Liver (tissue), 9 donors: ENCODE measurements around the gene AMPD3. TPM values are rescaled to one million over a fixed set of nuclear protein-coding genes. Genes with fewer than 3 reads are reported as not detected.

Experiments used
- DNase-seq: peaks from one replicate; pipeline ENCODE4 v3.0.0-alpha.2; 2017; ENCODE audit warnings: low spot score
- H3K27ac ChIP-seq, 2 donors: one replicate each; pipeline ENCODE4 v1.7.0; 2013; ENCODE audit warnings: inconsistent platforms in 2 of 2, low read length in 2 of 2, control low read depth in 1 of 2, low read depth in 1 of 2, mild to moderate bottlenecking in 1 of 2
- H3K27me3 ChIP-seq, 4 donors: one replicate each; pipeline versions ENCODE4 v1.6.1 to v1.7.0; 2013; ENCODE audit warnings: low read length in 3 of 4, inconsistent platforms in 1 of 4, mild to moderate bottlenecking in 1 of 4, moderate library complexity in 1 of 4; ENCODE audit not compliant: control insufficient read depth in 4 of 4, insufficient read depth in 4 of 4
- H3K36me3 ChIP-seq, 4 donors: one replicate each; pipeline versions ENCODE4 v1.6.1 to v1.7.0; 2013; ENCODE audit warnings: low read length in 3 of 4, mild to moderate bottlenecking in 3 of 4, low read depth in 1 of 4, moderate library complexity in 1 of 4; ENCODE audit not compliant: control insufficient read depth in 4 of 4, insufficient read depth in 3 of 4
- H3K4me1 ChIP-seq, 4 donors: one replicate each; pipeline versions ENCODE4 v1.6.1 to v1.7.0; 2013; ENCODE audit warnings: low read length in 3 of 4, mild to moderate bottlenecking in 3 of 4, moderate library complexity in 1 of 4; ENCODE audit not compliant: control insufficient read depth in 4 of 4, insufficient read depth in 4 of 4
- H3K4me3 ChIP-seq, 3 donors: one replicate each; pipeline versions ENCODE4 v1.6.1 to v1.7.0; 2013; ENCODE audit warnings: low read length in 3 of 3, control low read depth in 1 of 3, low read depth in 1 of 3, mild to moderate bottlenecking in 1 of 3
- H3K9ac ChIP-seq, 2 donors: one replicate each; pipeline ENCODE4 v1.7.0; 2013; ENCODE audit warnings: low read length in 2 of 2, mild to moderate bottlenecking in 2 of 2, moderate library complexity in 2 of 2, control low read depth in 1 of 2, low read depth in 1 of 2
- H3K9me3 ChIP-seq, 4 donors: one replicate each; pipeline versions ENCODE4 v1.6.1 to v1.7.0; 2013; ENCODE audit warnings: low read length in 3 of 4; ENCODE audit not compliant: control insufficient read depth in 4 of 4
- EGR1 ChIP-seq, 2 donors: IDR thresholded peaks; 2 replicates each; pipeline ENCODE4 v1.6.1; 2016 to 2018; ENCODE audit warnings: antibody characterized with exemption in 2 of 2, low read depth in 2 of 2
- FOXA1 ChIP-seq: IDR thresholded peaks from 2 replicates; pipeline ENCODE4 v1.6.1; 2016; ENCODE audit warnings: antibody characterized with exemption
- FOXA2 ChIP-seq: IDR thresholded peaks from 2 replicates; pipeline ENCODE4 v1.6.1; 2016; ENCODE audit warnings: antibody characterized with exemption
- GABPA ChIP-seq, 2 donors: IDR thresholded peaks in 1 of 2; conservative IDR thresholded peaks in 1 of 2; 2 replicates each; pipeline ENCODE4 v1.6.1; 2016; ENCODE audit warnings: antibody characterized with exemption in 2 of 2, mild to moderate bottlenecking in 1 of 2, moderate library complexity in 1 of 2
- HNF4A ChIP-seq, 2 donors: conservative IDR thresholded peaks; 2 replicates each; pipeline ENCODE4 v1.6.1; 2016; ENCODE audit warnings: antibody characterized with exemption in 2 of 2, mild to moderate bottlenecking in 2 of 2
- HNF4G ChIP-seq: IDR thresholded peaks from 2 replicates; pipeline ENCODE4 v1.6.1; 2016; ENCODE audit warnings: antibody characterized with exemption
- JUND ChIP-seq, 2 donors: IDR thresholded peaks; 2 replicates each; pipeline ENCODE4 v1.6.1; 2016; ENCODE audit warnings: antibody characterized with exemption in 2 of 2
- NR2F2 ChIP-seq: IDR thresholded peaks from 2 replicates; pipeline ENCODE4 v1.6.1; 2016; ENCODE audit warnings: antibody characterized with exemption
- RAD21 ChIP-seq, 2 donors: IDR thresholded peaks; 2 replicates each; pipeline ENCODE4 v1.6.1; 2016; ENCODE audit warnings: antibody characterized with exemption in 2 of 2, mild to moderate bottlenecking in 2 of 2
- RXRA ChIP-seq, 2 donors: IDR thresholded peaks; 2 replicates each; pipeline ENCODE4 v1.6.1; 2017 to 2018; ENCODE audit warnings: antibody characterized with exemption in 2 of 2, mild to moderate bottlenecking in 1 of 2
- SP1 ChIP-seq: IDR thresholded peaks from 2 replicates; pipeline ENCODE4 v1.6.1; 2018; ENCODE audit warnings: antibody characterized with exemption, mild to moderate bottlenecking
- TAF1 ChIP-seq: conservative IDR thresholded peaks from 2 replicates; pipeline ENCODE4 v1.6.1; 2016; ENCODE audit warnings: antibody characterized with exemption, mild to moderate bottlenecking
- YY1 ChIP-seq: IDR thresholded peaks from 2 replicates; pipeline ENCODE4 v1.6.1; 2016; ENCODE audit warnings: antibody characterized with exemption, mild to moderate bottlenecking
- WGBS: extraction: QIAGEN DNeasy Blood & Tissue Kit; methylation state at CpG from one replicate; pipeline ENCODE4 v1.1.7; 2013; 5-methylcytosine and 5-hydroxymethylcytosine counted together
- polyA plus RNA-seq, 2 donors: library from polyadenylated mRNA; stranded (reverse) in 1 of 2; unstranded in 1 of 2; fragments of 200-250 nt in 1 of 2; fragments of >200 nt in 1 of 2; fragmentation: Nextera tagmentation in 1 of 2; extraction: Ambion mirVana in 1 of 2; gene quantifications; one replicate each; pipeline versions ENCODE4 v1.2.1 to v1.2.3, GENCODE V29; 2013 to 2015
- total RNA-seq, 2 donors: library from RNA; depleted of rRNA; stranded (reverse); fragments of >200 nt; gene quantifications; one replicate each; pipeline ENCODE4 v1.2.3, GENCODE V29; 2014
- TF ChIP-seq, protein P1 (sequence below): IDR thresholded peaks from 2 replicates; pipeline ENCODE4 v1.6.1; 2016; ENCODE audit warnings: antibody characterized with exemption, mild to moderate bottlenecking
- TF ChIP-seq, protein P2 (sequence below): IDR thresholded peaks from 2 replicates; pipeline ENCODE4 v1.6.1; 2016; ENCODE audit warnings: antibody characterized with exemption
- TF ChIP-seq, protein P3 (sequence below): IDR thresholded peaks from 2 replicates; pipeline ENCODE4 v1.6.1; 2016; ENCODE audit warnings: antibody characterized with exemption
- TF ChIP-seq, protein P4 (sequence below): fragments of 150-350 bp; IDR thresholded peaks from 2 replicates; pipeline ENCODE4 v1.5.1; 2017; ENCODE audit warnings: improper control_type of control experiment, low read depth, low read length; ENCODE audit not compliant: missing input control
- TF ChIP-seq, protein P5 (sequence below): IDR thresholded peaks from 2 replicates; pipeline ENCODE4 v1.6.1; 2016; ENCODE audit warnings: antibody characterized with exemption
- donor health status: healthy.
- donor health status: healthy.
- donor health status: healthy.
- donor health status: healthy.
- donor health status: healthy.

Gene AMPD3
- total and polyA plus RNA-seq, 4 donors = 0.40 to 7.4 (median 1.1) TPM

DNA sequence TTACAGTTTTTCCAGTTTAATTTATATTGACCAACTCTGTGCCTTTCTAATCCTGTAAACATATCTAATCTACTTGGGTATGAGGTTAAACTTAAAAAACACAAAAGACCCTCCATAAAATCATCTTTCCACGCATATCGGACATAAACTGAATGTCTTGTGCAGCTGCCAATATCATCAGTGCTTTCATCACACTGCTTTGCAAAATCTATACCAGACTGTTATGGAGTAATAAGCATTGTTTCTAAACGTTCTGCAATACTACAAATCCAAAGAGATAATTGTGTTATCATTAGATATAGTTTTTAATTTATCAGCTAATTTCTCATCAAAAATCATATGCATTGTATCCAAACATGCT lies 36.1 kb upstream of the AMPD3 start:
- no peak for TF ChIP-seq EGR1 (IDR thresholded peaks at IDR 0.05; ENCODE audit: low read depth in 2 of 2)

DNA sequence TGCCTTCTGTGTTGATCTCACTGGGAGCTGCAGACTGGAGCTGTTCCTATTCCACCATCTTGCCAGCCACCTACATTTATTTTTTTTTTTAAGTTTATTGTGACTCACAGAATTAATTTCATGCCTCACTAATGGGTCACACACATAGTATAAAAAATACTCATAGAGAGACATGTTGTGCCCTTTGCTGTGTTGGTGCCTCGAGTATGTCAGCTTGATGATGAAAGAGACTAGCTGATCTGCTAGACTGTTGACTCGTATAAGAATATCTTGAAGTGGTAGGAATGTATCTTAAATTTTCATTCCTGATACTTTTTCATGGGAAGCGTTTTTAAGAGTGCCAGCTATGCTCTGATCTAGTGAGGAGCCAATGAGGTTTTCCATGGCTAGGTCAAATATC lies 28.6 kb upstream of the AMPD3 start:
- TF ChIP-seq HNF4G (no peak), SP1 (no peak), FOXA1 (no peak), NR2F2 (no peak), RAD21 (IDR thresholded peaks at IDR 0.05) (no peak), JUND (IDR thresholded peaks at IDR 0.05) (no peak), YY1 (no peak), TAF1 (no peak), FOXA2 (no peak), HNF4A (conservative IDR thresholded peaks at IDR 0.05) (no peak), RXRA (IDR thresholded peaks at IDR 0.05) (no peak), GABPA (IDR thresholded peaks at IDR 0.05 in 1 of 2, conservative IDR thresholded peaks at IDR 0.05 in 1 of 2) (no peak), EGR1 (IDR thresholded peaks at IDR 0.05; ENCODE audit: low read depth in 2 of 2) (no peak)
- TF ChIP-seq, protein P1, sequence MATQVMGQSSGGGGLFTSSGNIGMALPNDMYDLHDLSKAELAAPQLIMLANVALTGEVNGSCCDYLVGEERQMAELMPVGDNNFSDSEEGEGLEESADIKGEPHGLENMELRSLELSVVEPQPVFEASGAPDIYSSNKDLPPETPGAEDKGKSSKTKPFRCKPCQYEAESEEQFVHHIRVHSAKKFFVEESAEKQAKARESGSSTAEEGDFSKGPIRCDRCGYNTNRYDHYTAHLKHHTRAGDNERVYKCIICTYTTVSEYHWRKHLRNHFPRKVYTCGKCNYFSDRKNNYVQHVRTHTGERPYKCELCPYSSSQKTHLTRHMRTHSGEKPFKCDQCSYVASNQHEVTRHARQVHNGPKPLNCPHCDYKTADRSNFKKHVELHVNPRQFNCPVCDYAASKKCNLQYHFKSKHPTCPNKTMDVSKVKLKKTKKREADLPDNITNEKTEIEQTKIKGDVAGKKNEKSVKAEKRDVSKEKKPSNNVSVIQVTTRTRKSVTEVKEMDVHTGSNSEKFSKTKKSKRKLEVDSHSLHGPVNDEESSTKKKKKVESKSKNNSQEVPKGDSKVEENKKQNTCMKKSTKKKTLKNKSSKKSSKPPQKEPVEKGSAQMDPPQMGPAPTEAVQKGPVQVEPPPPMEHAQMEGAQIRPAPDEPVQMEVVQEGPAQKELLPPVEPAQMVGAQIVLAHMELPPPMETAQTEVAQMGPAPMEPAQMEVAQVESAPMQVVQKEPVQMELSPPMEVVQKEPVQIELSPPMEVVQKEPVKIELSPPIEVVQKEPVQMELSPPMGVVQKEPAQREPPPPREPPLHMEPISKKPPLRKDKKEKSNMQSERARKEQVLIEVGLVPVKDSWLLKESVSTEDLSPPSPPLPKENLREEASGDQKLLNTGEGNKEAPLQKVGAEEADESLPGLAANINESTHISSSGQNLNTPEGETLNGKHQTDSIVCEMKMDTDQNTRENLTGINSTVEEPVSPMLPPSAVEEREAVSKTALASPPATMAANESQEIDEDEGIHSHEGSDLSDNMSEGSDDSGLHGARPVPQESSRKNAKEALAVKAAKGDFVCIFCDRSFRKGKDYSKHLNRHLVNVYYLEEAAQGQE = no peak
- TF ChIP-seq, protein P2, sequence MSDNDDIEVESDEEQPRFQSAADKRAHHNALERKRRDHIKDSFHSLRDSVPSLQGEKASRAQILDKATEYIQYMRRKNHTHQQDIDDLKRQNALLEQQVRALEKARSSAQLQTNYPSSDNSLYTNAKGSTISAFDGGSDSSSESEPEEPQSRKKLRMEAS = no peak
- TF ChIP-seq, protein P3, sequence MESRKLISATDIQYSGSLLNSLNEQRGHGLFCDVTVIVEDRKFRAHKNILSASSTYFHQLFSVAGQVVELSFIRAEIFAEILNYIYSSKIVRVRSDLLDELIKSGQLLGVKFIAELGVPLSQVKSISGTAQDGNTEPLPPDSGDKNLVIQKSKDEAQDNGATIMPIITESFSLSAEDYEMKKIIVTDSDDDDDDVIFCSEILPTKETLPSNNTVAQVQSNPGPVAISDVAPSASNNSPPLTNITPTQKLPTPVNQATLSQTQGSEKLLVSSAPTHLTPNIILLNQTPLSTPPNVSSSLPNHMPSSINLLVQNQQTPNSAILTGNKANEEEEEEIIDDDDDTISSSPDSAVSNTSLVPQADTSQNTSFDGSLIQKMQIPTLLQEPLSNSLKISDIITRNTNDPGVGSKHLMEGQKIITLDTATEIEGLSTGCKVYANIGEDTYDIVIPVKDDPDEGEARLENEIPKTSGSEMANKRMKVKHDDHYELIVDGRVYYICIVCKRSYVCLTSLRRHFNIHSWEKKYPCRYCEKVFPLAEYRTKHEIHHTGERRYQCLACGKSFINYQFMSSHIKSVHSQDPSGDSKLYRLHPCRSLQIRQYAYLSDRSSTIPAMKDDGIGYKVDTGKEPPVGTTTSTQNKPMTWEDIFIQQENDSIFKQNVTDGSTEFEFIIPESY = no peak
- TF ChIP-seq, protein P4, sequence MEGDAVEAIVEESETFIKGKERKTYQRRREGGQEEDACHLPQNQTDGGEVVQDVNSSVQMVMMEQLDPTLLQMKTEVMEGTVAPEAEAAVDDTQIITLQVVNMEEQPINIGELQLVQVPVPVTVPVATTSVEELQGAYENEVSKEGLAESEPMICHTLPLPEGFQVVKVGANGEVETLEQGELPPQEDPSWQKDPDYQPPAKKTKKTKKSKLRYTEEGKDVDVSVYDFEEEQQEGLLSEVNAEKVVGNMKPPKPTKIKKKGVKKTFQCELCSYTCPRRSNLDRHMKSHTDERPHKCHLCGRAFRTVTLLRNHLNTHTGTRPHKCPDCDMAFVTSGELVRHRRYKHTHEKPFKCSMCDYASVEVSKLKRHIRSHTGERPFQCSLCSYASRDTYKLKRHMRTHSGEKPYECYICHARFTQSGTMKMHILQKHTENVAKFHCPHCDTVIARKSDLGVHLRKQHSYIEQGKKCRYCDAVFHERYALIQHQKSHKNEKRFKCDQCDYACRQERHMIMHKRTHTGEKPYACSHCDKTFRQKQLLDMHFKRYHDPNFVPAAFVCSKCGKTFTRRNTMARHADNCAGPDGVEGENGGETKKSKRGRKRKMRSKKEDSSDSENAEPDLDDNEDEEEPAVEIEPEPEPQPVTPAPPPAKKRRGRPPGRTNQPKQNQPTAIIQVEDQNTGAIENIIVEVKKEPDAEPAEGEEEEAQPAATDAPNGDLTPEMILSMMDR = no peak
- TF ChIP-seq, protein P5, sequence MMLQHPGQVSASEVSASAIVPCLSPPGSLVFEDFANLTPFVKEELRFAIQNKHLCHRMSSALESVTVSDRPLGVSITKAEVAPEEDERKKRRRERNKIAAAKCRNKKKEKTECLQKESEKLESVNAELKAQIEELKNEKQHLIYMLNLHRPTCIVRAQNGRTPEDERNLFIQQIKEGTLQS = no peak
- Histone ChIP-seq H3K4me3 (no peak overlapping the region), H3K36me3 (no peaks in the 10 kb centered on the region), H3K27me3 (no peaks in the 10 kb centered on the region), H3K9me3 (no peaks in the 10 kb centered on the region), H3K4me1 (no peaks in the 10 kb centered on the region), H3K27ac (no peak overlapping the region), H3K9ac (no peak overlapping the region)
- WGBS = 91% methylated on average over 3 of the region's 3 CpGs
- no peak for DNase-seq

More for the DNA sequence above, 36.1 kb upstream of the AMPD3 start:
- no peak overlapping the region for H3K27ac ChIP-seq
- H3K4me3 ChIP-seq = no peak overlapping the region
- no peak overlapping the region for H3K9ac ChIP-seq
- H3K4me1 ChIP-seq = no peaks in the 10 kb centered on the region
- no peaks in the 10 kb centered on the region for H3K36me3 ChIP-seq
- H3K27me3 ChIP-seq = no peaks in the 10 kb centered on the region
- 54% methylated on average over 3 of the region's 3 CpGs for WGBS
- DNase-seq = no peak
- no peaks in the 10 kb centered on the region for H3K9me3 ChIP-seq
